ENCODE measurements around the gene LYPD5. TPM values are rescaled to one million over a fixed set of nuclear protein-coding genes. Genes with fewer than 3 reads are reported as not detected.

The LYPD5 gene
- total RNA-seq (2022; extraction: Qiagen RNA extraction; ENCODE audit: low read depth), result 0.21 to 0.44 TPM (median 0.34 TPM) in 3 of 5 replicates, not detected in the others

GRCh38 chr19:43802216-43802951 lies at the start of gene LYPD5:
TSS of gene LYPD5 (minus strand) at chr19:43802447. CDS start at chr19:43802380, 67 bp downstream.

GRCh38 chr19:43826787-43827754 lies 24.8 kb upstream of the LYPD5 start, which contains the start of gene ZNF283:
TSS of gene ZNF283 (plus strand) at chr19:43827321. CDS start at chr19:43833505, 6,184 bp downstream.

GRCh38 chr19:43780706-43781525 lies 21.3 kb downstream of the LYPD5 start, which contains the start of gene KCNN4:
TSS of gene KCNN4 (minus strand) at chr19:43780973. CDS start at chr19:43780861, 112 bp downstream.

GRCh38 chr19:43754503-43755255 lies 47.6 kb downstream of the LYPD5 start, which contains the start of gene SMG9:
TSS of gene SMG9 (minus strand) at chr19:43754962. CDS start at chr19:43750741, 4,221 bp downstream.

Other genes starting within 250 kb of the LYPD5 start
- 29.6 to 33.2 TPM (median 31.3 TPM) in 5 replicates for gene XRCC1, start 226.9 kb downstream of the LYPD5 start, total RNA-seq (2022; extraction: Qiagen RNA extraction; ENCODE audit: low read depth)
- gene PINLYP, start 226.6 kb downstream of the LYPD5 start, total RNA-seq (2022; extraction: Qiagen RNA extraction; ENCODE audit: low read depth), result 0.15 to 0.50 TPM (median 0.27 TPM) in 4 of 5 replicates, not detected in the other
- gene IRGQ, start 206.3 kb downstream of the LYPD5 start, total RNA-seq (2022; extraction: Qiagen RNA extraction; ENCODE audit: low read depth), result 5.1 to 9.9 TPM (median 6.5 TPM) in 5 replicates
- gene ZNF576, start 205.9 kb downstream of the LYPD5 start, total RNA-seq (2022; extraction: Qiagen RNA extraction; ENCODE audit: low read depth), result 14.5 to 22.5 TPM (median 20.5 TPM) in 5 replicates
- 0.79 to 1.1 TPM (median 1.1 TPM) in 5 replicates for gene SRRM5, start 190.4 kb downstream of the LYPD5 start, total RNA-seq (2022; extraction: Qiagen RNA extraction; ENCODE audit: low read depth)
- gene ZNF428, start 182.8 kb downstream of the LYPD5 start, total RNA-seq (2022; extraction: Qiagen RNA extraction; ENCODE audit: low read depth), result 43.4 to 64.5 TPM (median 60.4 TPM) in 5 replicates
- gene CADM4, start 162.6 kb downstream of the LYPD5 start, total RNA-seq (2022; extraction: Qiagen RNA extraction; ENCODE audit: low read depth), result 6.5 to 12.9 TPM (median 10.0 TPM) in 5 replicates
- 120 to 136 TPM (median 123 TPM) in 5 replicates for gene PLAUR, start 132.3 kb downstream of the LYPD5 start, total RNA-seq (2022; extraction: Qiagen RNA extraction; ENCODE audit: low read depth)
- not detected in 5 replicates for gene IRGC, start 86.4 kb downstream of the LYPD5 start, total RNA-seq (2022; extraction: Qiagen RNA extraction; ENCODE audit: low read depth)
- 53.6 to 81.6 TPM (median 70.2 TPM) in 5 replicates for gene SMG9, start 47.5 kb downstream of the LYPD5 start, total RNA-seq (2022; extraction: Qiagen RNA extraction; ENCODE audit: low read depth)
- 47.6 to 69.1 TPM (median 56.3 TPM) in 5 replicates for gene KCNN4, start 21.5 kb downstream of the LYPD5 start, total RNA-seq (2022; extraction: Qiagen RNA extraction; ENCODE audit: low read depth)
- 3.5 to 5.4 TPM (median 4.1 TPM) in 5 replicates for gene ZNF283, start 24.9 kb upstream of the LYPD5 start, total RNA-seq (2022; extraction: Qiagen RNA extraction; ENCODE audit: low read depth)
- 0.20 to 0.43 TPM (median 0.23 TPM) in 5 replicates for gene ZNF404, start 81.5 kb upstream of the LYPD5 start, total RNA-seq (2022; extraction: Qiagen RNA extraction; ENCODE audit: low read depth)
- 10.3 to 12.8 TPM (median 10.6 TPM) in 5 replicates for gene ZNF45, start 132.8 kb upstream of the LYPD5 start, total RNA-seq (2022; extraction: Qiagen RNA extraction; ENCODE audit: low read depth)
- 0.23 to 0.90 TPM (median 0.61 TPM) in 5 replicates for gene ZNF221, start 148.8 kb upstream of the LYPD5 start, total RNA-seq (2022; extraction: Qiagen RNA extraction; ENCODE audit: low read depth)
- 2.4 to 3.6 TPM (median 3.1 TPM) in 5 replicates for gene ZNF155, start 181.7 kb upstream of the LYPD5 start, total RNA-seq (2022; extraction: Qiagen RNA extraction; ENCODE audit: low read depth)
- 2.5 to 3.8 TPM (median 3.5 TPM) in 5 replicates for gene ZNF230, start 200.5 kb upstream of the LYPD5 start, total RNA-seq (2022; extraction: Qiagen RNA extraction; ENCODE audit: low read depth)
- 3.0 to 6.0 TPM (median 3.5 TPM) in 5 replicates for gene ZNF222, start 222.9 kb upstream of the LYPD5 start, total RNA-seq (2022; extraction: Qiagen RNA extraction; ENCODE audit: low read depth)
- 2.4 to 2.9 TPM (median 2.6 TPM) in 5 replicates for gene ZNF223, start 249.6 kb upstream of the LYPD5 start, total RNA-seq (2022; extraction: Qiagen RNA extraction; ENCODE audit: low read depth)